Stimulated activated effector memory CD8-positive, alpha-beta T cell treated with anti-CD3 and anti-CD28 coated beads, Interleukin-12 subunit alpha, Interleukin-12 subunit beta, amount 100 ng/mL, for 72 hours (primary cell): Measurements from ENCODE around the gene YJU2.
"Not testable (repeated sequence)": the region's sequence is repeated elsewhere in the genome, so short reads cannot be mapped to it uniquely, and the experiment has no call there.

Experiments
- ATAC-seq: fragments of 150-1000 bp; cut with Tn5 transposase; 2 replicates; pipeline ENCODE4 v1.10.0; 2021
- DNase-seq, 2 donors: peaks; one replicate each; pipeline ENCODE4 v3.0.0; 2021 to 2022; ENCODE audit warnings: low spot score in 2 of 2
- H3K27ac Mint-ChIP-seq: one replicate; pipeline ENCODE4 v1.8.0; 2022; ENCODE audit warnings: mild to moderate bottlenecking, mixed read lengths
- H3K36me3 Mint-ChIP-seq: one replicate; pipeline ENCODE4 v1.8.0; 2022; ENCODE audit warnings: mild to moderate bottlenecking, mixed read lengths
- H3K4me1 Mint-ChIP-seq: one replicate; pipeline ENCODE4 v1.8.0; 2022; ENCODE audit warnings: mixed read lengths
- H3K4me3 Mint-ChIP-seq: one replicate; pipeline ENCODE4 v1.8.0; 2022; ENCODE audit warnings: mild to moderate bottlenecking, mixed read lengths
- H3K9me3 Mint-ChIP-seq: one replicate; pipeline ENCODE4 v1.8.0; 2022; ENCODE audit warnings: mixed read lengths

Gene YJU2

GRCh38 chr19:4217429-4218264 is 29.2 kb upstream of the YJU2 start:
- DNase-seq (no peak), ATAC-seq (no peak)
- Mint-ChIP-seq H3K9me3 (no peaks in the 10 kb centered on the region), H3K27ac (no peak overlapping the region), H3K4me1 (peaks cover 10% of the 10 kb centered on the region), H3K36me3 (no peaks in the 10 kb centered on the region), H3K4me3 (no peak overlapping the region)

- not testable (repeated sequence) for DNase-seq, H3K36me3 Mint-ChIP-seq, ATAC-seq, H3K4me3 Mint-ChIP-seq, H3K9me3 Mint-ChIP-seq
- Mint-ChIP-seq H3K27ac (peak overlapping the region; percentile 48), H3K4me1 (peaks cover 10% of the 10 kb centered on the region)
Observed at GRCh38 chr19:4218523-4218922, 28.4 kb upstream of the YJU2 start.

- Mint-ChIP-seq H3K36me3 (no peaks in the 10 kb centered on the region), H3K9me3 (no peaks in the 10 kb centered on the region), H3K4me3 (no peak overlapping the region), H3K27ac (no peak overlapping the region), H3K4me1 (no peaks in the 10 kb centered on the region)
- ATAC-seq (no peak), DNase-seq (no peak)
Observed at GRCh38 chr19:4220188-4220587, 26.7 kb upstream of the YJU2 start.

DNA sequence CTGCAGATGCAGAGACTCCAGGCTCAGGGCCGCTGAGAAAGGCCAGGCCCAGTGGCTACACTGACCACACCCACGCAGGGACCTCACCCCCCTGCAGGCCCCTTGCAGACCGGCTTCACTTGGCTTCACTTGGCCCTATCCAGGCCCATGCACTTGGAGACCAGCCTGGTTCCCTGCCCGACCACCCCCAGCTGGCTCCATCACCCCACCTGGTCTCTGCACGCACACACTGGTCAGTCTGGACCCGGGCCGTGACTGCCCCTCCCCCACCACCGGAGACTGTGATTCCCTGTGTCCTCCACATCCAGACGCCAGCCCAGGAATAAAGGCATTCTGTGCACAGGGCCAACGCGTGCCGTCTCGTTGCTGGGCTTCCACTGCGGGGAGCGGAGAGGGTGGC is 22.4 kb upstream of the YJU2 start:
- no peak overlapping the region for H3K27ac Mint-ChIP-seq
- H3K9me3 Mint-ChIP-seq: no peaks in the 10 kb centered on the region

GRCh38 chr19:4225885-4226284 is 21.0 kb upstream of the YJU2 start:
- no peaks in the 10 kb centered on the region for H3K36me3 Mint-ChIP-seq
- no peak for ATAC-seq
- H3K4me1 Mint-ChIP-seq: no peaks in the 10 kb centered on the region
- H3K9me3 Mint-ChIP-seq: no peaks in the 10 kb centered on the region
- H3K27ac Mint-ChIP-seq: no peak overlapping the region
- no peak overlapping the region for H3K4me3 Mint-ChIP-seq
- DNase-seq: no peak

More for the DNA sequence above, 22.4 kb upstream of the YJU2 start:
- ATAC-seq (no peak), DNase-seq (no peak)
- no peaks in the 10 kb centered on the region for H3K4me1 Mint-ChIP-seq
- no peaks in the 10 kb centered on the region for H3K36me3 Mint-ChIP-seq
- H3K4me3 Mint-ChIP-seq: no peak overlapping the region

GRCh38 chr19:4227771-4228170 is 19.1 kb upstream of the YJU2 start:
- Mint-ChIP-seq H3K4me1 (no peaks in the 10 kb centered on the region), H3K4me3 (no peak overlapping the region), H3K27ac (no peak overlapping the region), H3K36me3 (no peaks in the 10 kb centered on the region), H3K9me3 (no peaks in the 10 kb centered on the region)
- ATAC-seq (no peak), DNase-seq (no peak)

GRCh38 chr19:4228765-4229178 is 18.1 kb upstream of the YJU2 start:
- Mint-ChIP-seq H3K9me3 (no peaks in the 10 kb centered on the region), H3K36me3 (peaks cover 7% of the 10 kb centered on the region), H3K4me1 (peaks cover 7% of the 10 kb centered on the region), H3K27ac (no peak overlapping the region), H3K4me3 (no peak overlapping the region)
- ATAC-seq (no peak), DNase-seq (no peak)

- peaks cover 8% of the 10 kb centered on the region for H3K36me3 Mint-ChIP-seq
- H3K4me3 Mint-ChIP-seq: no peak within 1 kb of the TSS
- DNase-seq (peak; percentile 47 to 89), ATAC-seq (peak; percentile 93)
- H3K27ac Mint-ChIP-seq: no peak within 1 kb of the TSS
- H3K4me1 Mint-ChIP-seq: peaks cover 7% of the 10 kb centered on the region
- H3K9me3 Mint-ChIP-seq: no peaks in the 10 kb centered on the region
Observed at GRCh38 chr19:4229179-4229931, 17.5 kb upstream of the YJU2 start, which contains the start of gene EBI3. EBI3 (plus strand) TSS chr19:4229523; CDS start chr19:4229551, 28 bp downstream.

GRCh38 chr19:4230237-4230636 is 16.6 kb upstream of the YJU2 start:
- not testable (repeated sequence) for ATAC-seq, DNase-seq, H3K4me3 Mint-ChIP-seq, H3K9me3 Mint-ChIP-seq, H3K4me1 Mint-ChIP-seq, H3K27ac Mint-ChIP-seq, H3K36me3 Mint-ChIP-seq

GRCh38 chr19:4231521-4231920 is 15.4 kb upstream of the YJU2 start:
- not testable (repeated sequence) for ATAC-seq, DNase-seq, H3K4me3 Mint-ChIP-seq, H3K9me3 Mint-ChIP-seq, H3K4me1 Mint-ChIP-seq, H3K27ac Mint-ChIP-seq, H3K36me3 Mint-ChIP-seq

- H3K4me3 Mint-ChIP-seq, H3K36me3 Mint-ChIP-seq, DNase-seq, H3K27ac Mint-ChIP-seq, H3K9me3 Mint-ChIP-seq, H3K4me1 Mint-ChIP-seq, ATAC-seq: not testable (repeated sequence)
Observed at GRCh38 chr19:4232139-4232538, 14.7 kb upstream of the YJU2 start.

GRCh38 chr19:4232614-4233281 is 14.1 kb upstream of the YJU2 start:
- no peak for ATAC-seq

GRCh38 chr19:4233282-4233853 is 13.5 kb upstream of the YJU2 start:
- peak; percentile 33 for ATAC-seq
- Mint-ChIP-seq H3K4me3 (no peak overlapping the region), H3K36me3 (peaks cover 8% of the 10 kb centered on the region), H3K9me3 (no peaks in the 10 kb centered on the region), H3K27ac (peak overlapping the region; percentile 60), H3K4me1 (peaks cover 7% of the 10 kb centered on the region)
- DNase-seq: peak; percentile 83 to 92

More at GRCh38 chr19:4232614-4233281, 14.1 kb upstream of the YJU2 start:
- no peak for DNase-seq
- Mint-ChIP-seq H3K36me3 (peaks cover 8% of the 10 kb centered on the region), H3K4me1 (peaks cover 7% of the 10 kb centered on the region), H3K9me3 (no peaks in the 10 kb centered on the region), H3K4me3 (no peak overlapping the region), H3K27ac (peak overlapping the region; percentile 60)

DNA sequence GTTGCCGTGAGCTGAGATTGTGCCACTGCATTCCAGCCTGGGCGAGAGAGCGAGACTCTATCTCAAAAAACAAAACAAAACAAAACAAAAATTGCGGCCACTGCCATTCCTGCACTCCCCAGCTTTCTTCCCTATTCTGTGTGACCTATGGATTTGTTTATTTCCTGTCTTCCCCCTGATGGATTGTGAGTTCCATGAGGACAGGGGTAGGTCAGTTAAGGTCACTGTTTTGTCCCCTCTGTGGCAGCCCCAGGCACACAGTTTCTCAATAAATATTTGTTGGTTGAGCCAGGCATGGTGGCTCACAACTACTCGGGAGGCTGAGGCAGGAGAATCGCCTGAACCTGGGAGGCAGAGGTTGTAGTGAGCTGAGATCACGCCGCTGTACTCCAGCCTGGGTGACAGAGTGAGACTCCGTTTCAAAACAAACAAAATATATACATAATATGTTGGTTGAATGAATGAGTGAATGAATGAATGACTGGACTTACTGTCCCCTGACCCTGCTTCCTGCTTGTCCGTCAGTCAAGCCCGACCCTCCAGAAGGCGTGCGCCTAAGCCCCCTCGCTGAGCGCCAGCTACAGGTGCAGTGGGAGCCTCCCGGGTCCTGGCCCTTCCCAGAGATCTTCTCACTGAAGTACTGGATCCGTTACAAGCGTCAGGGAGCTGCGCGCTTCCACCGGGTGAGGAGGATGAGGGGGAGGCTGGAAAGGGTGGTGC is 12.6 kb upstream of the YJU2 start:
- Mint-ChIP-seq H3K4me1 (peaks cover 7% of the 10 kb centered on the region), H3K4me3 (no peak overlapping the region), H3K9me3 (no peaks in the 10 kb centered on the region), H3K36me3 (peaks cover 15% of the 10 kb centered on the region), H3K27ac (no peak overlapping the region)
- no peak for DNase-seq
- no peak for ATAC-seq

DNA sequence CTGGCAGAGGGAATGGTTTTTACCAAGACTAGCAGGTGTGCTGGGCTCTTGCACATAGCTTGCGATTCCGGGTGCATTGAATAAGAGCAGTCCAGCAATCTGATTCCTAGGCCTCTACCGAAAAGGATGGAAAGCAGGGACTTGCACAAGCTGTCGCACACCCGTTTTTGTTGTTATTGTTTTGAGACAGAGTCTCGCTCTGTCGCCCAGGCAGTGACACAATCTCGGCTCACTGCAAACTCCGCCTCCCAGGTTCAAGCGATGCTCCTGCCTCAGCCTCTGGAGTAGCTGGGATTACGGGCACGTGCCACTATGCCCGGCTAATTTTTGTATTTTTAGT is 12.0 kb upstream of the YJU2 start:
- Mint-ChIP-seq H3K9me3 (no peaks in the 10 kb centered on the region), H3K4me3 (no peak overlapping the region), H3K27ac (no peak overlapping the region), H3K4me1 (peaks cover 7% of the 10 kb centered on the region), H3K36me3 (peaks cover 15% of the 10 kb centered on the region)
- DNase-seq (no peak), ATAC-seq (no peak)
